ENCODE data around the gene DCTN4. TPM values are rescaled to one million over a fixed set of nuclear protein-coding genes. Genes with fewer than 3 reads are reported as not detected.
"Not testable (repeated sequence)": the region's sequence is repeated elsewhere in the genome, so short reads cannot be mapped to it uniquely, and the experiment has no call there.

DCTN4 gene
- total RNA-seq = 10 to 100 TPM; 38.6 to 40.6 TPM

- DNase-seq = peak; percentile 93
- ChIA-PET CTCF (interaction anchor here (1.0 to 3.0 kb wide), 11 partner anchors 15 to 309 kb away, joined by 3 to 24 read pairs (median 6); partner anchors contain the start of genes IRGM, RBM22, RPS14 and SMIM3), POLR2A (interaction anchor here (0.8 to 4.0 kb wide), 15 partner anchors 8 to 455 kb away, joined by 3 to 28 read pairs (median 4); partner anchors contain the start of genes IRGM, RBM22 and SMIM3)
- Mint-ChIP-seq H3K4me3 (no peak within 1 kb of the TSS), H3K9me3 (no peaks in the 10 kb centered on the region), H3K36me3 (ENCODE audit: low read depth) (peaks cover 30% of the 10 kb centered on the region), H3K4me1 (peaks cover 37% of the 10 kb centered on the region), H3K27ac (no peak within 1 kb of the TSS), H3K27me3 (no peaks in the 10 kb centered on the region)
Measured at GRCh38 chr5:150758531-150759333, at the start of gene DCTN4. Gene DCTN4, minus strand, starts transcription at chr5:150759017. Its CDS starts 24 bp downstream, at chr5:150758993.

DNA sequence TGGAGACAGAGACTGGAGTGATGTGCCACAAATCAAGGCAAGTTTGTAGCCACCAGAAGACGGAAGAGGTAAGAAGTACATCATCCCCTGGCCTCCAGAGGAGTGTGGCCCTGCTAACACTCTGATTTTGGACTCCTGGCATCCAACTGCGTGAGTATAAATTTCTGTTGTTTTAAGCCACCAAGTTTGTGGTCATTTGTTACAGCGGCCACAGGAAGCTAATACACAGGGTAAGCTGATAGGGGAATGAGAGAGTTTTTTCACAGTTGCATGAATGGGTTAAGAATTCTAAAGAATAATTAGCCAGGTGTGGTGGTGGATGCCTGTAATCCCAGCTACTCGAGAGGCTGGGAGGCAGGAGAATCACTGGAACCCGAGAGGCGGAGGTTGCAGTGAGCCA is 45.6 kb upstream of the DCTN4 start:
- H3K9me3 Mint-ChIP-seq = peaks cover 4% of the 10 kb centered on the region
- POLR2A ChIA-PET = no interaction called here
- peaks cover 9% of the 10 kb centered on the region for H3K27me3 Mint-ChIP-seq
- no peak for DNase-seq
- H3K36me3 Mint-ChIP-seq (ENCODE audit: low read depth) = no peaks in the 10 kb centered on the region
- CTCF ChIA-PET = no interaction called here
- no peak overlapping the region for H3K27ac Mint-ChIP-seq
- no peak overlapping the region for H3K4me3 Mint-ChIP-seq
- peaks cover 4% of the 10 kb centered on the region for H3K4me1 Mint-ChIP-seq

DNA sequence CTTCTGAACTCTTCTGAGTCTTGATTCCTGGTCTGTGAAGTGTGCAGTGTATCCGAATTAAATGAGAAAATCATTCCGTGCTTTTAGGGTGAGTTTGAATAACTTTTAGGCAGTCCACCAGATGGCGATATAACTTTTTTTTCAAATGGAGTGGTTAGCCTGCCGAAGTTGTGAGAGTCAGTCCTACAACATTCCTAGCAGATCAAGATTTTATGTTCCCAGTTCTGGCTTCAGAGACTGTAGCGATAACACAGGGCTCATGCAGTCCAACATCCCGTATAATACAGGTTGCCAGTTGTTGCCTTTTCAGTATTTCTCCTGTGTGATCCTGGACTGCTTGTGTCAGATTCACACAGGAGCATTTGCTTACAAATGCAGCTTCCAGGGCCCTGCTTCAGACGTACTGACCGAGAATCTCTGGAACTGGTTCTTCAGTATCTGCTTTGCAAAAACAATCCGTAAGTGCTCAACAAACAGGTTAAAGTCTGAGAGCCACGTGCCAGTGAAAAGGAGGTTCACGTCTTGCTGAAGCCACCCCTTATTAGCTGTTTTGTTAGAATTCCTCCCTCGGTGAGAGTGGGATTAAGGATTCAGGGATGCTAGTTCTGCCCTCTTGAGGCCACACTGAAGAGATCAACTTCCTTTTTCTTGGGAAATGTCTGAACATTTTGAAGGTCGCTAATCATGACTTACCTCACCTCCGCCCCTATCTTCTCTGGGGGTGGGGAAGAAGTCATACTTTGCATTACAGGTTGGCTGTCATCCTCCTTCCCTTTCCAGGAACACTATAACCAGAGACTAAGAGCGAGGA is 42.5 kb upstream of the DCTN4 start:
- H3K4me1 Mint-ChIP-seq = peaks cover 4% of the 10 kb centered on the region
- H3K9me3 Mint-ChIP-seq = peaks cover 3% of the 10 kb centered on the region
- peaks cover 6% of the 10 kb centered on the region for H3K36me3 Mint-ChIP-seq (ENCODE audit: low read depth)
- ChIA-PET POLR2A (no interaction called here), CTCF (interaction anchor here (1.0 to 2.5 kb wide), 4 partner anchors 9 to 46 kb away, joined by 3 to 10 read pairs (median 3); partner anchors contain the start of genes IRGM and SMIM3)
- H3K4me3 Mint-ChIP-seq = no peak overlapping the region
- no peak overlapping the region for H3K27ac Mint-ChIP-seq
- H3K27me3 Mint-ChIP-seq = peaks cover 3% of the 10 kb centered on the region
- DNase-seq = peak; percentile 16

DNA sequence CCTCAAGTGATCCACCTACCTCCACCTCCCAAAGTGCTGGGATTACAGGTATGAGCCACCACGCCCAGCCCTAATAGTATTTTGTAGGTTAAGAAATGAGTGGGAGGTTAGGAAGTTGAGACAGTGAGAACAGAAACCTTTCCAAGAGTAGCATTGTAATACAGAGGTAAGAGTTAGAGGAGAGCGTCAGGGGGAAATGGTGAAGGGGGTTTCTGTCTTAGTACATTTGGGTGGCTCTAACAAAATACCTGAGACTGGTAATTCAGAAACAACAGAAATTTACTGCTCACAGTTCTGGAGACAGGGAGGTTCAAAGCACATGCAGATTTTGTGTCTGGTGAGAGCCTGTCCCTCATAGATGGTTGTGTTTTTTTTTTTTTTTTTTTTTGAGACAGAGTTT is 38.6 kb upstream of the DCTN4 start:
- no peaks in the 10 kb centered on the region for H3K27me3 Mint-ChIP-seq
- no peak overlapping the region for H3K27ac Mint-ChIP-seq
- POLR2A ChIA-PET = interaction anchor here (0.9 kb wide), 1 partner anchor 10 kb away, joined by 3 read pairs; no protein-coding TSS in a partner anchor
- H3K9me3 Mint-ChIP-seq = no peaks in the 10 kb centered on the region
- peaks cover 16% of the 10 kb centered on the region for H3K36me3 Mint-ChIP-seq (ENCODE audit: low read depth)
- no peak for DNase-seq
- H3K4me1 Mint-ChIP-seq = peaks cover 4% of the 10 kb centered on the region
- no peak overlapping the region for H3K4me3 Mint-ChIP-seq
- CTCF ChIA-PET = no interaction called here

GRCh38 chr5:150794927-150795326 is 36.1 kb upstream of the DCTN4 start:
- Mint-ChIP-seq H3K27me3 (no peaks in the 10 kb centered on the region), H3K4me3 (no peak overlapping the region), H3K36me3 (ENCODE audit: low read depth) (peaks cover 20% of the 10 kb centered on the region), H3K4me1 (peaks cover 15% of the 10 kb centered on the region), H3K27ac (no peak overlapping the region), H3K9me3 (no peaks in the 10 kb centered on the region)
- POLR2A ChIA-PET = interaction anchor here (2.2 kb wide), 1 partner anchor 11 kb away, joined by 7 read pairs; no protein-coding TSS in a partner anchor
- CTCF ChIA-PET = interaction anchor here (0.6 kb wide), 1 partner anchor 11 kb away, joined by 5 read pairs; no protein-coding TSS in a partner anchor
- DNase-seq = no peak

DNA sequence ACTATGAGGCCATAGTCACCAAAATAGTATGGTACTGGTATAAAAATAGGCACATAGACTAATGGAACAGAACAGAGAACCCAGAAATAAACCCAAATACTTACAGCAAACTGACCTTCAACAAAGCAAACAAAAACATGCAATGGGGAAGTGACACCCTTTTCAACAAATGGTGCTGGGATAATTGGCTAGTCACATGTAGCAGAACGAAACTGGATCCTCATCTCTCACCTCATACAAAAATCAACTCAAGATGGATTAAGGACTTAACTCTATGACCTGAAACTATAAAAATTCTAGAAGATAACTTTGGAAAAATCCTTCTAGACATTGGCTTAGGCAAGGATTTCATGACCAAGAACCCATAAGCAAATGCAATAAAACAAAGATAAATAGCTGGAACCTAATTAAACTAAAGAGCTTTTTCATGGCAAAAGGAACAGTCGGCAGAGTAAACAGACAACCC is 34.6 kb upstream of the DCTN4 start:
- Mint-ChIP-seq H3K4me1 (peaks cover 29% of the 10 kb centered on the region), H3K36me3 (ENCODE audit: low read depth) (peaks cover 20% of the 10 kb centered on the region)
- POLR2A ChIA-PET, H3K27me3 Mint-ChIP-seq, H3K4me3 Mint-ChIP-seq, CTCF ChIA-PET, H3K27ac Mint-ChIP-seq, DNase-seq, H3K9me3 Mint-ChIP-seq: not testable (repeated sequence)

- peaks cover 24% of the 10 kb centered on the region for H3K36me3 Mint-ChIP-seq (ENCODE audit: low read depth)
- H3K9me3 Mint-ChIP-seq = no peaks in the 10 kb centered on the region
- H3K27me3 Mint-ChIP-seq = no peaks in the 10 kb centered on the region
- H3K4me3 Mint-ChIP-seq = no peak overlapping the region
- peaks cover 39% of the 10 kb centered on the region for H3K4me1 Mint-ChIP-seq
- ChIA-PET CTCF (interaction anchor here (1.3 to 3.9 kb wide), 2 partner anchors 10 to 12 kb away, joined by 3 to 22 read pairs; partner anchors contain the start of gene SMIM3), POLR2A (no interaction called here)
- DNase-seq = no peak
- H3K27ac Mint-ChIP-seq = no peak overlapping the region
Measured at GRCh38 chr5:150791536-150791935, 32.7 kb upstream of the DCTN4 start.

GRCh38 chr5:150789943-150790611 is 31.3 kb upstream of the DCTN4 start:
- H3K27me3 Mint-ChIP-seq = no peaks in the 10 kb centered on the region
- POLR2A ChIA-PET = interaction anchor here (1.2 to 2.2 kb wide), 5 partner anchors 9 to 89 kb away, joined by 4 to 14 read pairs (median 5); partner anchors contain the start of genes DCTN4, IRGM, RBM22 and SMIM3
- H3K4me3 Mint-ChIP-seq = peak overlapping the region; percentile 40
- peak overlapping the region; percentile 71 for H3K27ac Mint-ChIP-seq
- peak; percentile 70 for DNase-seq
- peaks cover 3% of the 10 kb centered on the region for H3K9me3 Mint-ChIP-seq
- CTCF ChIA-PET = interaction anchor here (1.0 to 3.9 kb wide), 4 partner anchors 10 to 288 kb away, joined by 3 to 22 read pairs (median 5); partner anchors contain the start of genes IRGM, RBM22 and SMIM3
- H3K4me1 Mint-ChIP-seq = peaks cover 45% of the 10 kb centered on the region
- H3K36me3 Mint-ChIP-seq (ENCODE audit: low read depth) = peaks cover 30% of the 10 kb centered on the region

DNA sequence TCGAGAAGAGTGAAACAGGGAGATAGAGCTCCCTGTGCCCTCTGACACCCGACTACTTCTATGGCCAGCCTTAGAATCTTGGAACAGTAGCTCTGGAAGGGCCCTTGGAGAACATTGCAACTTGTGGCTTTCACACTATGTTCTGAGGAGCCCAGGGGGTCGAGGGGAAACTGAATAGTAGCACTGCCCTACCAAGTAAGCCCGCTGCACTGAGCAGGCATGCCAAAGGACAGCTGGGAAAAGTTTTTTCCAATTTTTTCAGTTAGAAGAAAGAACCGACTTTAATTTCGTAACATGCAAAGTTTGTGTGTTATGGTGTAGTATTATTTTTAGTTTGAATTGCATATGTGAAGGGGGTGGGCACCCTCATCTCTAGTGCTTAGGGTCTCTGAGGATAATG is 30.6 kb upstream of the DCTN4 start:
- no peak for DNase-seq
- peaks cover 50% of the 10 kb centered on the region for H3K4me1 Mint-ChIP-seq
- H3K27me3 Mint-ChIP-seq = no peaks in the 10 kb centered on the region
- POLR2A ChIA-PET = interaction anchor here (0.5 to 2.2 kb wide), 6 partner anchors 8 to 105 kb away, joined by 3 to 14 read pairs (median 4); partner anchors contain the start of genes DCTN4, IRGM, RBM22 and SMIM3
- H3K4me3 Mint-ChIP-seq = no peak overlapping the region
- peaks cover 3% of the 10 kb centered on the region for H3K9me3 Mint-ChIP-seq
- H3K27ac Mint-ChIP-seq = peak overlapping the region; percentile 71
- CTCF ChIA-PET = interaction anchor here (0.9 to 3.9 kb wide), 4 partner anchors 10 to 289 kb away, joined by 3 to 22 read pairs (median 5); partner anchors contain the start of genes IRGM, RBM22 and SMIM3
- peaks cover 30% of the 10 kb centered on the region for H3K36me3 Mint-ChIP-seq (ENCODE audit: low read depth)

GRCh38 chr5:150788977-150789376 is 30.2 kb upstream of the DCTN4 start:
- CTCF ChIA-PET = interaction anchor here (0.8 to 3.9 kb wide), 4 partner anchors 9 to 290 kb away, joined by 3 to 22 read pairs (median 4); partner anchors contain the start of genes RBM22 and SMIM3
- Mint-ChIP-seq H3K9me3 (peaks cover 3% of the 10 kb centered on the region), H3K4me1 (peaks cover 55% of the 10 kb centered on the region), H3K36me3 (ENCODE audit: low read depth) (peaks cover 29% of the 10 kb centered on the region), H3K27ac (no peak overlapping the region), H3K4me3 (no peak overlapping the region), H3K27me3 (no peaks in the 10 kb centered on the region)
- POLR2A ChIA-PET = interaction anchor here (0.5 to 2.2 kb wide), 5 partner anchors 8 to 106 kb away, joined by 3 to 14 read pairs (median 5); partner anchors contain the start of genes DCTN4, IRGM and SMIM3
- no peak for DNase-seq

GRCh38 chr5:150787656-150788055 is 28.8 kb upstream of the DCTN4 start:
- H3K36me3 Mint-ChIP-seq (ENCODE audit: low read depth) = peaks cover 21% of the 10 kb centered on the region
- H3K9me3 Mint-ChIP-seq = peaks cover 3% of the 10 kb centered on the region
- no peaks in the 10 kb centered on the region for H3K27me3 Mint-ChIP-seq
- ChIA-PET CTCF (interaction anchor here (0.7 to 2.0 kb wide), 3 partner anchors 10 to 328 kb away, joined by 3 to 10 read pairs (median 10); partner anchors contain the start of genes RBM22 and SMIM3), POLR2A (interaction anchor here (1.2 to 2.3 kb wide), 5 partner anchors 9 to 86 kb away, joined by 3 to 7 read pairs (median 4); partner anchors contain the start of genes RBM22 and SMIM3)
- H3K4me3 Mint-ChIP-seq = no peak overlapping the region
- no peak for DNase-seq
- H3K4me1 Mint-ChIP-seq = peaks cover 67% of the 10 kb centered on the region
- H3K27ac Mint-ChIP-seq = no peak overlapping the region

All from activated CD4-positive, alpha-beta memory T cell treated with anti-CD3 and anti-CD28 coated beads, Interleukin-2, amount 10 ng/mL, durations not matched to agents 7 days and 5 days (primary cell).